Upper lobe of right lung (tissue), 1 donor: ENCODE results near the gene CNTNAP5. TPM values are rescaled to one million over a fixed set of nuclear protein-coding genes. Genes with fewer than 3 reads are reported as not detected.

ENCODE experiments used
- ATAC-seq: fragments of 200-7000 bp; cut with Tn5 transposase; one replicate; pipeline ENCODE4 v1.9.1; 2020; ENCODE audit warnings: mild to moderate bottlenecking, moderate library complexity
- DNase-seq: peaks from one replicate; pipeline ENCODE4 v3.0.0-alpha.2; 2020
- H3K27ac ChIP-seq: fragments of 200-600 bp; one replicate; pipeline ENCODE4 v1.8.0; 2022
- H3K27me3 ChIP-seq: fragments of 200-600 bp; one replicate; pipeline ENCODE4 v1.8.0; 2022; ENCODE audit warnings: mild to moderate bottlenecking
- H3K36me3 ChIP-seq: fragments of 200-600 bp; one replicate; pipeline ENCODE4 v1.8.0; 2022
- H3K4me1 ChIP-seq: fragments of 200-600 bp; one replicate; pipeline ENCODE4 v1.8.0; 2022
- H3K4me3 ChIP-seq: fragments of 200-600 bp; one replicate; pipeline ENCODE4 v1.8.0; 2022; ENCODE audit warnings: mild to moderate bottlenecking
- H3K9me3 ChIP-seq: fragments of 200-600 bp; one replicate; pipeline ENCODE4 v1.8.0; 2022
- intact Hi-C: fragments of 100-400 bp; cut with DNase I; formaldehyde crosslinking; loops from one replicate; pipeline ENCODE4 v1.11.0; 2022
- total RNA-seq: library from RNA; stranded (reverse); fragmentation: NEBNext Ultra II Directional; extraction: Animal tissue kit (Norgen Biotek cat#: 25700); gene quantifications from one replicate; pipeline ENCODE4 v1.2.1, GENCODE V29; 2021
- TF ChIP-seq, protein P1 (sequence below): fragments of 200-600 bp; IDR thresholded peaks from one replicate; pipeline ENCODE4 v1.8.0; 2022; ENCODE audit warnings: antibody characterized with exemption
- donor health status: DM: no; HTN: yes; CAD: no; lungs with severe emphysema.

Gene CNTNAP5
- total RNA-seq, 1 donor from 2014 or later: not detected

DNA sequence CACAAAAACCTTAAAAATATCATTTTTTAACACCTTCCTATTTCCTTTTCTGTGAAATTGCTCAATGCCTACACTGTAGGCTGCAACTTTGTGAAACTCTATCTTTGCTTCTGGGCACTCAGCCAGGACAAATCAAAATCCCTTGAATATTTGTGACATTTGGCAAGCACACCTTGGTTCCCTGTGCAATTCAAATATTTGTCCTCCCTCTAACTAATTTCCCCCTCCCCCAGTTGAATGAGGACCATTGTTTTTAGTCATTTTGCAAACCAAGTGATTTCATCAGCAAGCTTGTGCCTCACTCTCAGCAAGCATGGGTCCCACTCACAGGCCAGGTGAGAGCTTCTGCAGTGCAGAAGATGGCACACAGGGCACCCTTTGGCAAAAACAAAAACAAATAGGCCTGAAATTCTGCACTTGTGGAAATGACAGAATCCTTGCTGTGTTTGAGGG is 541.5 kb downstream of the CNTNAP5 start:
- H3K27me3 ChIP-seq: no peaks in the 10 kb centered on the region
- no peak for DNase-seq
- H3K4me1 ChIP-seq: no peaks in the 10 kb centered on the region
- H3K36me3 ChIP-seq: no peaks in the 10 kb centered on the region
- peak; percentile 81 for ATAC-seq
- intact Hi-C loops: no loop called here
- no peak overlapping the region for H3K27ac ChIP-seq
- TF ChIP-seq, protein P1, sequence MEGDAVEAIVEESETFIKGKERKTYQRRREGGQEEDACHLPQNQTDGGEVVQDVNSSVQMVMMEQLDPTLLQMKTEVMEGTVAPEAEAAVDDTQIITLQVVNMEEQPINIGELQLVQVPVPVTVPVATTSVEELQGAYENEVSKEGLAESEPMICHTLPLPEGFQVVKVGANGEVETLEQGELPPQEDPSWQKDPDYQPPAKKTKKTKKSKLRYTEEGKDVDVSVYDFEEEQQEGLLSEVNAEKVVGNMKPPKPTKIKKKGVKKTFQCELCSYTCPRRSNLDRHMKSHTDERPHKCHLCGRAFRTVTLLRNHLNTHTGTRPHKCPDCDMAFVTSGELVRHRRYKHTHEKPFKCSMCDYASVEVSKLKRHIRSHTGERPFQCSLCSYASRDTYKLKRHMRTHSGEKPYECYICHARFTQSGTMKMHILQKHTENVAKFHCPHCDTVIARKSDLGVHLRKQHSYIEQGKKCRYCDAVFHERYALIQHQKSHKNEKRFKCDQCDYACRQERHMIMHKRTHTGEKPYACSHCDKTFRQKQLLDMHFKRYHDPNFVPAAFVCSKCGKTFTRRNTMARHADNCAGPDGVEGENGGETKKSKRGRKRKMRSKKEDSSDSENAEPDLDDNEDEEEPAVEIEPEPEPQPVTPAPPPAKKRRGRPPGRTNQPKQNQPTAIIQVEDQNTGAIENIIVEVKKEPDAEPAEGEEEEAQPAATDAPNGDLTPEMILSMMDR: no peak
- no peaks in the 10 kb centered on the region for H3K9me3 ChIP-seq
- H3K4me3 ChIP-seq: no peak overlapping the region

DNA sequence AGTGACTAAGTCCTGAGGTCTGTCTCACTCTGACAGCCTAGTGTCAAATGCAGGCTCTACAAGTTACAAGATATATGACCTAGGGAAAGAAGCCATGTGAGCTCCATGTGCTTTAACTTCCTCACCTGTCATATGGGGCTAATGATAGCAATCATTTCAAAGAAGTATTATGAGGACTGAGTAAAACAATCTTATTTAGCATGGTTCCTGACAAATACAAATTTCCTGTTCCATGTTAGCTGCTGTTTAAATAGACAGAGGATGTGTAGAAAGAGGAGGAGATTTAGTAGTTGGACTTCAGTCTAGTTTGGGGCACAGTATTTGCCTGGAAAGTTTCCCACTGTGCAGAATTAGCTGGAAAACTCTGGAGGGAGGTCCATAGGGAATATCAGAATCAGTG is 545.8 kb downstream of the CNTNAP5 start:
- TF ChIP-seq, protein P1: no peak
- ATAC-seq (no peak), DNase-seq (no peak)
- Histone ChIP-seq H3K9me3 (no peaks in the 10 kb centered on the region), H3K27me3 (no peaks in the 10 kb centered on the region), H3K4me1 (no peaks in the 10 kb centered on the region), H3K4me3 (no peak overlapping the region), H3K27ac (no peak overlapping the region), H3K36me3 (no peaks in the 10 kb centered on the region)
- intact Hi-C loops: no loop called here

DNA sequence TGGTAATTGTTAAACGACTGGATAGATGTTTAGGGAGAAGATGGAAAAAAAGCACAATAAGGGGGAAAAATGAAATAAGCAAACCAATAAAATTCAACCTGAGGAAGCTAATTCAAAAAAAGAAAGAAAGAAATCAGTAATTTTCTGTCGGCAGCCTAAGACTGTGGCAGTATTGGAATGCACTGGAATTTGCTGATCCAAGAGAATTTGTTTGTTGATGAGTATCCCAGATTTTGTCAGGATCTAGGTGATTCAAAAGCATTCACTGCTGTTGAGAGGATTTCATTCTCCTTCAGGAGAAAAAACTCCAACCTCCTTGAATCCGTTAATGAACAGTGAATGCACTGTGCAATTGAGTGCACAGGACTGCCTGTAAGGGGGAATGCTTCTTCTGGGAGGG is 546.7 kb downstream of the CNTNAP5 start:
- Histone ChIP-seq H3K4me3 (no peak overlapping the region), H3K36me3 (no peaks in the 10 kb centered on the region), H3K27ac (no peak overlapping the region), H3K9me3 (no peaks in the 10 kb centered on the region), H3K27me3 (no peaks in the 10 kb centered on the region), H3K4me1 (no peaks in the 10 kb centered on the region)
- TF ChIP-seq, protein P1: no peak
- DNase-seq (no peak), ATAC-seq (no peak)
- intact Hi-C loops: no loop called here

DNA sequence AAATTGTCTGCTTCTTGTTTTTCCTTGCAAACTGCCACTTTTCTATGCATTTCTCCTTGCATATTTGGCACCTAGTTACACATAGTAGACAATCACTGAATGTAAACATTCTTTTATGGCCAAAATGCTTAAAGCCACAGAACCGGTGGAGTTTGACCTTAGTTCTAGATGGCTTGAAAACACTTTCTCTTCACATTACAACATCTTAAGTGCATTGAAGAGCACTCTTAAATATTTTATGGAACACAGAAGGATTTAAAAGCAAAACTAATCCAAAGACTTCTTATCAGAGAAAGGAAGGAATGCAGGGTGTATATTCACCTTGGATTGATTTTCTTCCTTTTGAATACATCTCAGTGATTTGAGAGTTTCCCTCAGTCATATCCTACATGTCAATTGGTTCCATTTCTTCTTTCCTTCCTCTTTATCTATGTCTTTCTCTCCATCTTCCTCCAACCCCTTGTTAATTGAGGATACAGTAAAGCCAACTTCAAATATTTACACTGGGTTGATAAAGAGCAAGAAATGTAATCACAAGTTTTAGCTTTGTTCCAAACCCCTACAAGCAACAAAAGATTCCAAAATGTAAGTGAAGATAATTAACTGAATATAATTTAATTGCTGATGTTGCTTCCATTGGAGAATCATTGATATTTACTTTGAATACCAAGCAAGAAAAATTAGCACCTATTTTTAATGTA is 548.0 kb downstream of the CNTNAP5 start:
- intact Hi-C loops: no loop called here
- peak; percentile 44 for ATAC-seq
- no peaks in the 10 kb centered on the region for H3K27me3 ChIP-seq
- no peaks in the 10 kb centered on the region for H3K9me3 ChIP-seq
- TF ChIP-seq, protein P1: no peak
- H3K27ac ChIP-seq: no peak overlapping the region
- no peaks in the 10 kb centered on the region for H3K4me1 ChIP-seq
- H3K4me3 ChIP-seq: no peak overlapping the region
- H3K36me3 ChIP-seq: no peaks in the 10 kb centered on the region
- DNase-seq: no peak

DNA sequence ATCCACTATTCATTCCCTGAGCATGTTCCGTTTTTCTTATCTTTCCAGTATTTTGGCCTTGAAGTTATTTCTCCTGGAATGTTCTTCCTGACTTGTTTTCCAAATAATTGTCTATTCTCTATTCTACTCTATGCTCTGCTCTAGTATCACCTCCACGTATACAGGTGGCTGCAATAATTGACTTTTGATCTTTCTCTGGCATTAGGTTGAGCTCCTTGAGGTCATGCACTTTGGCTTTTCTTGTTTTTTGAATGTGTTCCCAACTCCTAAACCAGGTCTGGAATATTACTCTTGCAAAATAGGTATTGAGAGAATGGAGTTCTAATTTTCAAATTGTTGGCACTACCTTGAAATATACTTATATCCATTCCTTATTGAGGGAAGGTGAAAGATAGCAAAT is 550.4 kb downstream of the CNTNAP5 start:
- Histone ChIP-seq H3K36me3 (no peaks in the 10 kb centered on the region), H3K27ac (no peak overlapping the region), H3K4me3 (no peak overlapping the region), H3K9me3 (no peaks in the 10 kb centered on the region), H3K4me1 (no peaks in the 10 kb centered on the region), H3K27me3 (no peaks in the 10 kb centered on the region)
- intact Hi-C loops: no loop called here
- TF ChIP-seq, protein P1: no peak
- DNase-seq: no peak
- ATAC-seq: no peak
